Fibroblast of lung (primary cell): ENCODE data around the gene EPS8.

ENCODE experiments used
- CTCF ChIP-seq, 2 donors: IDR thresholded peaks in 1 of 2; conservative IDR thresholded peaks in 1 of 2; 1 replicate in 1 of 2; 2 replicates in 1 of 2; pipeline ENCODE4 v1.5.1; 2011 to 2012; ENCODE audit warnings: low read length in 2 of 2, control low read depth in 1 of 2, inconsistent platforms in 1 of 2, low read depth in 1 of 2, mild to moderate bottlenecking in 1 of 2
- EZH2 ChIP-seq: IDR thresholded peaks from 2 replicates; pipeline ENCODE4 v1.5.1; 2012; ENCODE audit warnings: low read length, control low read depth, mild to moderate bottlenecking; ENCODE audit errors: missing control alignments

DNA sequence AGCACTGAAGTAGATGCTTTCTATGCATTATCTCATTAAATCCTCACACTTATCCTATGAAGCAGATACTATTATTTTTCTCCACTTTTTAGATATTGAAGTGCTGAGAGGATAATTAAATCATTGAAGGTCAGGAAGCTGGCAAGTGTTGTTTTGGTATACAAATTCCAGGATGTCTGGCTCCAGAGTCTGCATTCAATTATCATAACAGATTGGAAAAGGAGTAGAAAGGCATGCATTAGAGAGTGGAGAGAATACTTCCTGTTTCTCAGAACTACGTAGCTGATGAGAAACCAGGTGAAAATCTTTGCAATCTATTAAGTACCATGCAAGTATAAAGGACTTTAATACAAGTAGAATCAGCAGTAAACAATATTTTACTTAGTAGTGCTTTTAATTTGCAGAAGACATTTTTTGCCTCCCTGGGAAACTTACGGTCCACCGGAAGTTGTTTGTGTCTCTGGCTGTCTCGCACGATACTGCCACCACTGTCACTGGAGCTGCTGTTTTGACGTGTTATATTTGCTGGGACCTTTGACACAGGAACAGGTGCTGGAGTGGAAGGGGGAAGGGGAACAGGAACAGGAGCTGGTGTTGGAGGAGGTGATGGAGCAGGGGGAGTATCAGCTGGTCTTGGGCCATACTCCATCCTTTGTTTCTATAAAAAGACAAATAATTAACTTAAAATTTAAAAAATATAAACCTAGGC lies 158.0 kb downstream of the EPS8 start:
- TF ChIP-seq CTCF (conservative IDR thresholded peaks at IDR 0.05 in 1 of 2, IDR thresholded peaks at IDR 0.05 in 1 of 2; ENCODE audit: low read depth in 1 of 2, low read length in 2 of 2) (no peak), EZH2 (no peak)
